Stimulated activated CD8-positive, alpha-beta memory T cell treated with anti-CD3 and anti-CD28 coated beads, Interleukin-7, amount 100 ng/mL, for 48 hours (primary cell): ENCODE data around the gene TUBA3E.
"Not testable (repeated sequence)": the region's sequence is repeated elsewhere in the genome, so short reads cannot be mapped to it uniquely, and the experiment has no call there.

Source experiments
- DNase-seq, 2 donors: peaks; one replicate each; pipeline ENCODE4 v3.0.0-alpha.2; 2020; ENCODE audit warnings: low read depth in 1 of 2; ENCODE audit errors: extremely low read depth in 1 of 2

TUBA3E gene

GRCh38 chr2:130150181-130151144 is 47.8 kb downstream of the TUBA3E start:
- no peak for DNase-seq

GRCh38 chr2:130148515-130148914 is 49.7 kb downstream of the TUBA3E start:
- DNase-seq = not testable (repeated sequence)

- DNase-seq = peak; percentile 26 to 33
Observed at GRCh38 chr2:130145006-130145414, 53.2 kb downstream of the TUBA3E start, which contains the start of gene CCDC74B. TSS of gene CCDC74B (minus strand) at chr2:130145112. CDS start at chr2:130144996, 116 bp downstream.

- not testable (repeated sequence) for DNase-seq
Observed at GRCh38 chr2:130143266-130144039, 54.8 kb downstream of the TUBA3E start.

GRCh38 chr2:130142396-130143265 is 55.6 kb downstream of the TUBA3E start:
- DNase-seq = not testable (repeated sequence)
